HG03103 (cell line): ENCODE measurements around the gene NOC4L.

ENCODE experiments used
- ATAC-seq: cut with Tn5 transposase; IDR thresholded peaks from one replicate; pipeline ENCODE4 v1.9.1; 2021; ENCODE audit warnings: low read depth; ENCODE audit not compliant: unreplicated experiment

Gene NOC4L

GRCh38 chr12:132154941-132155770 lies 10.9 kb downstream of the NOC4L start:
- ATAC-seq = no peak

GRCh38 chr12:132155771-132156572 lies 11.7 kb downstream of the NOC4L start:
- ATAC-seq = no peak

- no peak for ATAC-seq
Measured at GRCh38 chr12:132156573-132157325, 12.5 kb downstream of the NOC4L start.

GRCh38 chr12:132157733-132158409 lies 13.6 kb downstream of the NOC4L start:
- no peak for ATAC-seq

GRCh38 chr12:132158677-132159554 lies 14.7 kb downstream of the NOC4L start:
- no peak for ATAC-seq

GRCh38 chr12:132159555-132160003 lies 15.3 kb downstream of the NOC4L start:
- no peak for ATAC-seq

- ATAC-seq = no peak
Measured at GRCh38 chr12:132160016-132160415, 15.8 kb downstream of the NOC4L start.

GRCh38 chr12:132160601-132161035 lies 16.4 kb downstream of the NOC4L start:
- no peak for ATAC-seq

GRCh38 chr12:132161036-132161781 lies 17.0 kb downstream of the NOC4L start:
- no peak for ATAC-seq

- no peak for ATAC-seq
Measured at GRCh38 chr12:132161796-132162507, 17.7 kb downstream of the NOC4L start.

- ATAC-seq = no peak
Measured at GRCh38 chr12:132162508-132163031, 18.3 kb downstream of the NOC4L start.

GRCh38 chr12:132163041-132163910 lies 19.0 kb downstream of the NOC4L start:
- no peak for ATAC-seq

GRCh38 chr12:132163911-132164288 lies 19.6 kb downstream of the NOC4L start:
- no peak for ATAC-seq

- ATAC-seq = no peak
Measured at GRCh38 chr12:132164426-132164825, 20.2 kb downstream of the NOC4L start.

GRCh38 chr12:132165584-132165983 lies 21.3 kb downstream of the NOC4L start:
- no peak for ATAC-seq

- no peak for ATAC-seq
Measured at GRCh38 chr12:132166093-132166492, 21.8 kb downstream of the NOC4L start.
